Breast epithelium (tissue), 3 donors: ENCODE results near the gene ITIH5.

ENCODE experiments used
- CTCF ChIP-seq, 3 donors: fragments of 450-650 bp; IDR thresholded peaks; one replicate each; pipeline ENCODE4 v1.5.1; 2016 to 2017; ENCODE audit warnings: antibody characterized with exemption in 3 of 3, mild to moderate bottlenecking in 3 of 3, moderate library complexity in 3 of 3
- POLR2A ChIP-seq: fragments of 450-650 bp; IDR thresholded peaks from one replicate; pipeline ENCODE4 v1.6.1; 2016; ENCODE audit warnings: antibody characterized with exemption, mild to moderate bottlenecking, moderate library complexity
- POLR2AphosphoS5 ChIP-seq, 3 donors: sonication (generic); formaldehyde crosslinking; IDR thresholded peaks; one replicate each; pipeline ENCODE4 v1.6.1; 2017; ENCODE audit warnings: antibody characterized with exemption in 3 of 3

- TF ChIP-seq POLR2AphosphoS5 (IDR thresholded peaks at IDR 0.05) (no peak), CTCF (IDR thresholded peaks at IDR 0.05) (no peak), POLR2A (no peak)
Measured at GRCh38 chr10:7618461-7618860, 48.3 kb downstream of the ITIH5 start.
